BLaER1 treated with 17β-estradiol and CSF1 and Interleukin-3, amounts not matched to agents 10 nM and 100 nM (cell line): ENCODE results near the gene MYRFL.

ENCODE experiments used
- H3K27ac ChIP-seq, 11 experiments: shearing (Covaris generic); formaldehyde crosslinking; 2 replicates each; pipeline ENCODE4 v1.8.1; 2022
- H3K27me3 ChIP-seq, 11 experiments: shearing (Covaris generic); formaldehyde crosslinking; 2 replicates each; pipeline ENCODE4 v1.8.1; 2022
- H3K36me3 ChIP-seq, 11 experiments: shearing (Covaris generic); formaldehyde crosslinking; 2 replicates each; pipeline ENCODE4 v1.8.1; 2022
- H3K4me1 ChIP-seq, 10 experiments: shearing (Covaris generic); formaldehyde crosslinking; 2 replicates each; pipeline ENCODE4 v1.8.1; 2022
- H3K4me2 ChIP-seq, 11 experiments: shearing (Covaris generic); formaldehyde crosslinking; 2 replicates each; pipeline ENCODE4 v1.8.1; 2022
- H3K4me3 ChIP-seq, 10 experiments: shearing (Covaris generic); formaldehyde crosslinking; 2 replicates each; pipeline ENCODE4 v1.8.1; 2022
- H3K9ac ChIP-seq, 11 experiments: shearing (Covaris generic); formaldehyde crosslinking; 2 replicates each; pipeline ENCODE4 v1.8.1; 2022
- H3K9me3 ChIP-seq, 11 experiments: shearing (Covaris generic); formaldehyde crosslinking; replicated peaks in 1 of 11; 2 replicates each; pipeline ENCODE4 v1.8.1; 2022
- H4K20me1 ChIP-seq, 11 experiments: shearing (Covaris generic); formaldehyde crosslinking; 2 replicates each; pipeline ENCODE4 v1.8.1; 2022
- Cebpa-rat ChIP-seq, 11 experiments: shearing (Covaris generic); IDR thresholded peaks; 2 replicates each; pipeline ENCODE4 v1.8.1; 2022

The MYRFL gene

DNA sequence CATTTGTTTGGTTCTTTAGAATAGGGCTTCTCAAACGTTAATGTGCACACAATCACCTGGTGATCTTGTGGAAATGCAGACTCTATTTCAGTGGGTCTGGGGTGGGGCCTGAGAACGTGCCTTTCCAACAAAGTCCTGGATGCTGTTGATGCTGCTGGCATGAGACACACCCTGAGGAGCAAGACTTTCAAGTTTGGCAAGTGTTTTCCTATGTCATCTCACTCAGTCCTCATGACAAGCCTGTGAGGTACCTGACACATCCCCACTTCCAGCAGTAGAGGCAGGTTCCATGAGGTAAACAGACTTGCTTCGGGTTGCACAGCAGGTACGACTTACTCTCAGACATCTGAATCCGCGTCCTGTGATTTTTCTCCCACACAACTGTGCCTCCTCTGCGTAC, 147.1 kb downstream of the MYRFL start:
- no peaks in the 10 kb centered on the region for H3K36me3 ChIP-seq
- H3K9ac ChIP-seq = no peak overlapping the region
- no peaks in the 10 kb centered on the region for H4K20me1 ChIP-seq
- H3K9me3 ChIP-seq = no peaks in the 10 kb centered on the region
- no peak overlapping the region for H3K27ac ChIP-seq
- no peaks in the 10 kb centered on the region for H3K4me1 ChIP-seq
- H3K4me2 ChIP-seq = no peak overlapping the region
- no peak overlapping the region for H3K4me3 ChIP-seq
- H3K27me3 ChIP-seq = no peaks in the 10 kb centered on the region
- no peak for TF ChIP-seq Cebpa-rat (IDR thresholded peaks at IDR 0.05)

DNA sequence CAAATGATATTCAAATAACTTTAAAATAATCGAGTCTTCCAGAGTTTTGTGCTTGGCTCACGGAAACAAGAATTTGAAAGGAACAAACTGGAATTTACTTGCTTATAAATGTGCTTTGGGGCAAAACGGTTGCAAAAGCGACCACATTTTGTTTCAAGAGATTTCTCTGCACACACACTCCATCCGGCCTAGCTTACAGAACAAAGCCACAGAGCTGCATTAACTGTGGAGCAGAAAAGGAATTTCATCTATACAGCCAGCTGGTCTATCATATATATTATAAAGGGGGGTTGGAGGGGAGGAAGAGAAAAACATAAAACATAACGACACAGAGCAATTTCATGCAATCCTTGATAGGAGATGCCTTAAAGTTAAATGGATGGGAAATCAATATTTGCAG, 153.0 kb downstream of the MYRFL start:
- no peak overlapping the region for H3K4me3 ChIP-seq
- H3K27ac ChIP-seq = no peak overlapping the region
- no peak overlapping the region for H3K9ac ChIP-seq
- H4K20me1 ChIP-seq = no peaks in the 10 kb centered on the region
- TF ChIP-seq Cebpa-rat (IDR thresholded peaks at IDR 0.05) = no peak
- H3K4me2 ChIP-seq = no peak overlapping the region
- H3K9me3 ChIP-seq = no peaks in the 10 kb centered on the region
- H3K36me3 ChIP-seq = no peaks in the 10 kb centered on the region
- H3K27me3 ChIP-seq = no peaks in the 10 kb centered on the region
- H3K4me1 ChIP-seq = no peaks in the 10 kb centered on the region

GRCh38 chr12:69981881-69982475, 157.0 kb downstream of the MYRFL start:
- no peaks in the 10 kb centered on the region for H3K27me3 ChIP-seq
- no peaks in the 10 kb centered on the region for H4K20me1 ChIP-seq
- H3K27ac ChIP-seq = no peak overlapping the region
- H3K36me3 ChIP-seq = no peaks in the 10 kb centered on the region
- TF ChIP-seq Cebpa-rat (IDR thresholded peaks at IDR 0.05) = no peak
- H3K9ac ChIP-seq = no peak overlapping the region
- H3K9me3 ChIP-seq = 0 out of 22 replicates have a peak, but pooled peaks cover 0 to 5% (median 0%) of the 10 kb centered on the region in 11 experiments
- H3K4me3 ChIP-seq = no peak overlapping the region
- H3K4me2 ChIP-seq = no peak overlapping the region
- H3K4me1 ChIP-seq = no peaks in the 10 kb centered on the region

DNA sequence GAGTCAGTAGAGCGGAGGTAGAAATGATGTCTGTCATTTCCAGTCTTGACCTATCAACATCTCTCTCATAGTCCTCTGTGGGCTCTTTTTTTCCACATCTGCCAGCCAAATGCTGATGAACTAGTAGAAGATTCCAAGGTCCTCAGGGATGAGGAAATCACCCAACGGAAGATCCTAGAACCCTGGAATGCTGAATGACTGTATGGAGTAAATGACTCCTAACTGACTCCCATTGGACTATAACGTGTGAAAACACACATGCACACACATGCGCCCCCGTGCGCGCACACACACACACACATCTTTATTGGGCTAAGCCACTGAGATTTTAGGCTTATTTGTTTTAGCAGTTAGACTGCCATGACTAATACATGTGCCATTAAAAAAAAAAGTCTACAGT, 159.2 kb downstream of the MYRFL start:
- no peaks in the 10 kb centered on the region for H4K20me1 ChIP-seq
- H3K4me3 ChIP-seq = no peak overlapping the region
- H3K36me3 ChIP-seq = no peaks in the 10 kb centered on the region
- H3K9ac ChIP-seq = no peak overlapping the region
- no peaks in the 10 kb centered on the region for H3K27me3 ChIP-seq
- no peak overlapping the region for H3K27ac ChIP-seq
- no peak for TF ChIP-seq Cebpa-rat (IDR thresholded peaks at IDR 0.05)
- H3K9me3 ChIP-seq = 0 out of 22 replicates have a peak, but pooled peaks cover 0 to 5% (median 0%) of the 10 kb centered on the region in 11 experiments
- H3K4me1 ChIP-seq = no peaks in the 10 kb centered on the region
- no peak overlapping the region for H3K4me2 ChIP-seq

GRCh38 chr12:69985656-69986055, 160.6 kb downstream of the MYRFL start:
- Histone ChIP-seq H3K4me2 (no peak overlapping the region), H3K4me1 (no peaks in the 10 kb centered on the region), H3K36me3 (no peaks in the 10 kb centered on the region), H3K9ac (no peak overlapping the region), H3K27ac (no peak overlapping the region), H3K9me3 (0 out of 22 replicates have a peak, but pooled peaks cover 0 to 5% (median 0%) of the 10 kb centered on the region in 11 experiments), H3K27me3 (no peaks in the 10 kb centered on the region), H3K4me3 (no peak overlapping the region), H4K20me1 (no peaks in the 10 kb centered on the region)
- TF ChIP-seq Cebpa-rat (IDR thresholded peaks at IDR 0.05) = no peak

GRCh38 chr12:69986114-69986513, 161.1 kb downstream of the MYRFL start:
- H4K20me1 ChIP-seq = no peaks in the 10 kb centered on the region
- H3K27me3 ChIP-seq = no peaks in the 10 kb centered on the region
- no peak overlapping the region for H3K4me2 ChIP-seq
- H3K36me3 ChIP-seq = no peaks in the 10 kb centered on the region
- no peak overlapping the region for H3K9ac ChIP-seq
- H3K9me3 ChIP-seq = 0 out of 22 replicates have a peak, but pooled peaks cover 0 to 5% (median 0%) of the 10 kb centered on the region in 11 experiments
- H3K4me3 ChIP-seq = no peak overlapping the region
- no peak overlapping the region for H3K27ac ChIP-seq
- no peaks in the 10 kb centered on the region for H3K4me1 ChIP-seq
- TF ChIP-seq Cebpa-rat (IDR thresholded peaks at IDR 0.05) = no peak

- H3K9me3 ChIP-seq = 0 out of 22 replicates have a peak, but pooled peaks cover 0 to 5% (median 0%) of the 10 kb centered on the region in 11 experiments
- H3K9ac ChIP-seq = no peak overlapping the region
- no peaks in the 10 kb centered on the region for H3K27me3 ChIP-seq
- H3K4me2 ChIP-seq = no peak overlapping the region
- no peak for TF ChIP-seq Cebpa-rat (IDR thresholded peaks at IDR 0.05)
- H3K4me3 ChIP-seq = no peak overlapping the region
- no peaks in the 10 kb centered on the region for H4K20me1 ChIP-seq
- H3K4me1 ChIP-seq = no peaks in the 10 kb centered on the region
- H3K27ac ChIP-seq = no peak overlapping the region
- H3K36me3 ChIP-seq = no peaks in the 10 kb centered on the region
Measured at GRCh38 chr12:69987579-69988091, 162.6 kb downstream of the MYRFL start.

DNA sequence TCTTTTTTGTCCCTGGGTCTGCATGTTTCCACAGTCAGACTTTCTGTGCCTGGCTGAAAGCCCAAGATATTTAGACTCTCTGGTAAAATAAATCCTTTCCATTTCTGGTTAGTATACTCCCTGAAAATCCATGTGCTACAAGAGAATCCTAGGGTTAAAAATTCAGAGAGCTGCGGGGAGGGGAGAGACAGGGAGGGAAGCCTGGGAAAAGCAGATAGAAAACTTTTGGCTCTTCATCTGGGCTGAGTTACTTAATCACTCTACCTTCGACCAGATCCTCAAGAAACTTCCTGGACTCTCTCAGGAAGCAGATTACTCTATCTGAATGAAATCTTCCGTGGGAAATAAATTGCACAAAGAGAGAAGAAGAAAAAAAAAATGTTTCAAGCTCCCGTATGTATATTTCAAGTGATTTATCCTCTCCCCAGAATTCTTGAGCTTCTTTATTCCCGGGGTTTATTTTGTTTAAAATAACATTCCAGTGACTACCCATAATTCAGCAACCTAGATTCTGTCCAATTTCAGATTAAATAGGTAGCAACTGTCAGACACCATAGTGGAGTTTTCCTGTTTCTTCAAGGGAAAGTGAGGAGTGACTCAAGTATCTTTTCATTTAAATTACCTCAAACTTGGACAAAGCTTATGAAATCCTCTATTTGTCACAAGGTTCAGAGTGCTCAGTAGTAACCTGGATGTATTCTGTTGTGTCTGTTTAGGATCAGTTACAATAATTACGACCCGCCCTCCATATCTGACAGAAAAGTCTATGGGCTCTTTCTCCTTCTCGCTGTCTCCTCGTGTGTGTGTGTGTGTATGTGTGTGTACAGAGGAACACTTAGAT, 163.7 kb downstream of the MYRFL start:
- H3K4me1 ChIP-seq = no peaks in the 10 kb centered on the region
- H3K4me3 ChIP-seq = no peak overlapping the region
- TF ChIP-seq Cebpa-rat (IDR thresholded peaks at IDR 0.05) = no peak
- H3K9ac ChIP-seq = no peak overlapping the region
- no peak overlapping the region for H3K4me2 ChIP-seq
- H3K36me3 ChIP-seq = no peaks in the 10 kb centered on the region
- H3K9me3 ChIP-seq = peaks cover 0 to 9% (median 4%) of the 10 kb centered on the region in 11 experiments; a peak in 4 of 22 replicates
- H3K27ac ChIP-seq = no peak overlapping the region
- H4K20me1 ChIP-seq = no peaks in the 10 kb centered on the region
- H3K27me3 ChIP-seq = no peaks in the 10 kb centered on the region

DNA sequence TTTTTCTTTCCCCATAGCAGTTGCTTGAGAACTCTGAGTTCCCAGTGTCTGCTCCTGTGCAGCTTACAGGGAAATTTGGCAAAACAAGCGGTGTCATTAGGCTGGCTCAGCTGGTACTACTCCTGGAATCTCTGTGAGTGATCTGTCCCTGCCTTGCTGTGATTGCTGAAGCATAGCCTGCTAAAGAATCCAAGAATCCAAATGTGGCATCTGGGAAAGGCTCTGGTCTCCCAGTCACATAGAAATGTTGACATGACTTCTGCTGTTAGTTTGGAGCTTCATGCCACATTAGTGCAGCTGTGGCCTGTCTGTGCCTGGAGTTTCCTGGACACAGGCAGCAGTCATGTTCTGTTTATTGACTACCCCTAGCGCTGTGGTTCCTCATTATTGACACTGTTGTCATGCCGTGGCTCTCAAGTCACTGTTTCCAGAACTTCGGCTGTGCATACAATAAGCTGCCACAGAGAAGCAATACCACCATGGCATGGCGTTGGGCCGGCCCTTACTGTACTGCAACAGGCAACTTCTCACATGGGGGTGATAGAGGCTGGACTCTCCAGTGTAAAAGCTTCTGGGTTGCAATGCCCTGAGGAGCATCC, 166.8 kb downstream of the MYRFL start:
- Histone ChIP-seq H4K20me1 (no peaks in the 10 kb centered on the region), H3K9me3 (peaks cover 0 to 6% (median 4%) of the 10 kb centered on the region in 11 experiments; a peak in 4 of 22 replicates), H3K36me3 (no peaks in the 10 kb centered on the region), H3K4me1 (no peaks in the 10 kb centered on the region), H3K4me3 (no peak overlapping the region), H3K4me2 (no peak overlapping the region), H3K27me3 (no peaks in the 10 kb centered on the region), H3K9ac (no peak overlapping the region), H3K27ac (no peak overlapping the region)
- TF ChIP-seq Cebpa-rat (IDR thresholded peaks at IDR 0.05) = no peak
